ENCODE measurements around the gene FLAD1.

FLAD1 gene

DNA sequence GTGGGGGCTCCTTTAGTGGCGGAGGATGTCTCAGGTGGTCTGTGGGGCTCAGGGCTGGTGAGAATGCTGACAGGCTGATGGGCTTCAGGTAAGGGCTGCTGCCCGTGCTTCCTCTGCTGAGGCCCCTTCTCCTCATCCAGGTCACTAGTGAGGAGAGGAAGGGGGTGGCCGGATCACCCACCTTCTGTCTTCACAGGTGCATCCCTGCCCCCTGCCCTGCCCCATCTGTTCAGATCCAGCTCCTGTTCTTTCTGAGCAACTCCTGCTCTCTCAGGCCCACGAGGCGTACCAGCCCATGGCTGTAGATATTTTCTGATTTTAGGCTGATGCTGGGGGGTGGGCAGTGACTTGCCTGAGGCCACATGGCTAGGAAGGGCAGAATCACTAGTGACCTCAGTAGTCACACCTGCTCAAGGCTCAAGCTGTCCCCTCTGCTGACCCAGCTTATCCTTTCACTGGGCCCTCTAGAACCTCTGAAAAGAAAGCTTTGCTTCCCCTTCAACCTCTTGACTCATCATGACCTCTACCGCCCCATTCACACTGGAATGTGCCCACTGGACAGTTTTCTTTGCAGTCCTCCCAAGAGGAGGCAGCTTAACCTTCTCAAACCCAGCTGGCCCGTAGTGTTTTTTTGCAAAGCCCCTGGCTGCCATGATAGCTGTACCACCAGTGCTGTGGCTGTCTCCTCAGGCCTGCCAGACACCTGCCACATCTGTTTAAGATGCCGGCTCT, 35.6 kb downstream of the FLAD1 start:
- no peak for DNase-seq (ENCODE audit: low spot score)

DNA sequence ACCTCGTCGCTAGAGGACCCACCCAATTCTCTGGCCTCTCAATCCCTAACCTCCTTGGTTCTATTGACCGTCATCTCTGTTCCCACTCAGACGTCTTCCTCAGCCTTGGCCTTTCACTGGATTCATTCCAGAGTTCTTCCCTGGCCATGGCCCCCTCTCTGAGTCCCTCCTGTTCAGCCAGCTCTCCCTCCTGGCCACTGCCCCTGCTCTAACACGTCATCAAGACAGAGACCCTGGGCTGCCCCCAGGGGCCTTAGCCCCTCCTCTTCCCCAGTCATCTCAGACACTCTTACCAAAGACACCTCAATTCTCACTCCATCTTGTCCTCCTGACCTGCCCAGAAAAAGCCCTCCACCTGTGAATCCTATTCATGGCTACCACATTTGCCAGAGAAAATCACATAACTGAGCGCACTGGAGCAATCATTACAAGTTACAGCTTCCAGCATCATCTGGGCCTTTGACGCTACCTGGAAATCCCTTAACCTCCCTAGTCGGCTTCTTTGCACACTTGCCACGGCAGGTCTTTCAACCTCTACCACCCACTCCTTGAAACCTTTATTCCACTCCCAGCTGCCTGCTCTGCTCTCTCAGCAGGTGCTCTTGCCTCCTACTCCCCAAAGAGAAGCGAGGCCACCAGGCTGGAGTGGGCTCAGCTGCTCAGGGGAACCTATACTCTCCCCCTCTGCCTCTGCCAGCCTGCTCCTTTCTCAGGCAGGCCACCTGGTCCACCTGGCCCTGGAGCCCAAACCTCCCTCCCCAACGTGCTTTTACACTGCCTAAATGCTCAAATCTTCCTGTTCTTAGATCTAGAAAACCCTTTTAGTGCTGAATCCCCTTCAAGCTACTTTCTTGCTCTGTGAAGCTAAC, 36.5 kb downstream of the FLAD1 start:
- no peak for DNase-seq (ENCODE audit: low spot score)

DNA sequence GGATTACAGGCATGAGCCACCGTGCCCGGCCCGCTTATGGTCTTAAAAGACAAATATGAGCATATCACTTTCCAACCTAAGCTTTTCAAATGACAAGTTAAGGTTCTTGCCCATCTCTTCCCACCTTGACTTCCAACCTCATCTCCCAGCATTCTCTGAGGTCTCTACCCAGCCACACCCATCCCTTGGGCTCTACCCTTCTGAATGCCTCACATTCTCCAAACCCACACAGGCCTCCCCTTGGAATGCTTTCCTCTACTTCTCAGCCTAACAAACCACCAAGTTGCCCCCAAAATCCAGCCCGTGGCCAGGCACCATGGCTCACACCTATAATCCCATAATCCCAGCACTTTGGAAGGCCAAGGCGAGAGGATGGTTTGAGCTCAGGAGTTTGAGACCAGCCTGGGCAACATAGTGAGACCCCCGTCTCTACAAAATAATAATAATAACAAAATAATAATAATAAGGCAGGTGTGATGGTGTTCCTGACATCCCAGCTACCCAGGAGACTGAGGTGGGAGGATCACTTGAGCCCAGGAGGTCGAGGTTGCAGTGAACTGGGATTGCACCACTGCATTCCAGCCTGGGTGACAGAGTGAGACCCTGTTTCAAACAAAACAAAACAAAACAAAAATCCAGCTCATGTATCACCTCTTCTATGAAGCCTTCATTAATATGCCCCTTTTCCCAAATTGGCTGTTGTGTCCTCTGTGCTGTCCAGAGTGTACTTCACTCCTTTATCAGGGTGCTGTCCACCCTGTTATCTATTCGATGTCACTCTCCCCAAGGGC, 39.2 kb downstream of the FLAD1 start:
- DNase-seq (ENCODE audit: low spot score) = no peak

DNA sequence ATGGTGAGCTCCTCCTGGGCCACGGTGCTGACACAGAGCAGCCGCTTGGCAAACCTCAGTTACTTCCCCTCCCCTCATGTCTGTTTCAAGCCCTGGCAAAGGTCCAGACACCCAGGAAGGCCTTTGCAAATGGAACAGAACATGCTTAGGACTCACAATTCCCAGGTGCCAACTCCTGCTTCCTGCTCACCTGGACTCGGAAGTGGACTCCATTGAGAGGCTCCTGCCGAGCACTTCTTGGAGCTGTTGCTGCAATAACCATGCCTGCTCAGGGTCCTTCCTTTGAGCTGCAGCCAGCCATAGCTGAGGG, 39.7 kb downstream of the FLAD1 start:
- no peak for DNase-seq (ENCODE audit: low spot score)

DNA sequence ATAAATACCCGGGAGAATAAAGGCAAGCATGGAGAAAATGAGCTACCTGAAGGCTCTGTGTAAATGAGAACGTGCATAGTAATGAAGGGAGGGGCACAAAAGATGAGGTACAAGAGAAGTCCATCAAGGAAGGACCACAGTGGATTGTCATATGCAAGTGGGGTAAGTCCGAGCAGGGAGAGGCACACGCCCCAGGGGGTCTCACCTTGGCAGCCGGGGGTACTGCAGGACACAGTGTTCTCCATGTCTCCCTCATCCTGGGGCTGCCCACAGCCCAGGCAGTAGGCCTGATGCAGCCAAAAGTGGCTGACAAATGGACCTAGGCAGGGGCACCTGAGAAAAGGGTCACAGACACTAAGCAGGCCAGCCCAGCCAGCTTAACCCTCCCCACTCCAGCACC, 40.5 kb downstream of the FLAD1 start:
- DNase-seq (ENCODE audit: low spot score) = no peak

DNA sequence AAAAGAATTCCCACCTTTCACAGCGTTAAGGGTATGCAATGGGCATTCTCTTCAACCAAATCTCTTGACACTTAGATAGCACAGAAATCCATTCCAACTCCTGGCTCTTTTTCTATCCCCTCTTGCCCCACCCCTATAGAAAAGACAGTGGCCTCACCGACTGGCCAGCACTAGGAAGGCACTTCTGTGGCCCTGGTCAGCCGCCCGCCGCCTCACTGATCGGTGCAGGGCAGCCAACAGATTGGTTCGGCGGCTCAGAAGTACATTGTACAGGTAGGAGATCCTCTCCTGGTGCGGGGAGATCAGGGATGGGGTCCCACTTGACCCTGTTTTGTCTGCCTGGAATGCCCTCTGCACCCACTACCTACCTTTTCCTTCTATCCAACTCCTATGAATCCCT, 41.2 kb downstream of the FLAD1 start:
- no peak for DNase-seq (ENCODE audit: low spot score)

DNA sequence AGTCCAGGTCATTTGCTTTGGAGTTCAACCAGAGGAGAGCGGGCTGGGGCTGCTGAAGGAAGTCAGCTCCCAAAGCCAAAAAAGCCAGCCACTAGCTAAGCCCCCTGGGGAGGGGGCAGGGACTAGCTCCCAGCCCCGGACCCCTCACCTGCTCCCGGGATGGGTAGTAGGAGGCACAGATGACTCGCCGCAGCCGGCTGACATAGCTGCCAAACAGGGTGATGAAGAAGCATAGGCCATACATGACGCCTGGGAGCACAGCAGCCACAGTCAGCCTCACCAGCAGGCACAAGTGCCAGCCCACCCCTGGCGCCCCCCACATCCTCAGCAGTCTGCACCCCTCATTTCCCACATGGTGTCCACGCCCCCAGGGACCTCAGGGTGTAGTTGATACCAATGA, 43.0 kb downstream of the FLAD1 start:
- DNase-seq (ENCODE audit: low spot score) = no peak

DNA sequence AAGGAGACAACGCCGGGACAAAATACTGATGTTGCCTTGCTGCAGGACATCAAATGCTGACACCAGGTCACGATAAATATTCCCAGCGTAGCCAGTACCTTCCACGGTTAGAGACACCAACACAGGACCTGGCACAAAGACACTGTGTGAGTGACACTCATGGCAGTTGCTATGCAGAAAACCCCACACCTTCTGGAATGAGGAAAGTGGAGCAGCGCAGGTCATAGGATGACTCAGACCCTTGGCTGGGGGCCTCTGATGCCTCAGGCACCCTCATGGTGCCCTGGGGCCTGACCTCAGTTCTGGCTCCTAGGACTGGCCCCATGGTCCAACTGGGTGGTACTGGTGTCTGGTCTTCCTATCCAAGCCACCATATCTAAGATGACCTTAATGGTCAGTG, 43.4 kb downstream of the FLAD1 start:
- no peak for DNase-seq (ENCODE audit: low spot score)

DNA sequence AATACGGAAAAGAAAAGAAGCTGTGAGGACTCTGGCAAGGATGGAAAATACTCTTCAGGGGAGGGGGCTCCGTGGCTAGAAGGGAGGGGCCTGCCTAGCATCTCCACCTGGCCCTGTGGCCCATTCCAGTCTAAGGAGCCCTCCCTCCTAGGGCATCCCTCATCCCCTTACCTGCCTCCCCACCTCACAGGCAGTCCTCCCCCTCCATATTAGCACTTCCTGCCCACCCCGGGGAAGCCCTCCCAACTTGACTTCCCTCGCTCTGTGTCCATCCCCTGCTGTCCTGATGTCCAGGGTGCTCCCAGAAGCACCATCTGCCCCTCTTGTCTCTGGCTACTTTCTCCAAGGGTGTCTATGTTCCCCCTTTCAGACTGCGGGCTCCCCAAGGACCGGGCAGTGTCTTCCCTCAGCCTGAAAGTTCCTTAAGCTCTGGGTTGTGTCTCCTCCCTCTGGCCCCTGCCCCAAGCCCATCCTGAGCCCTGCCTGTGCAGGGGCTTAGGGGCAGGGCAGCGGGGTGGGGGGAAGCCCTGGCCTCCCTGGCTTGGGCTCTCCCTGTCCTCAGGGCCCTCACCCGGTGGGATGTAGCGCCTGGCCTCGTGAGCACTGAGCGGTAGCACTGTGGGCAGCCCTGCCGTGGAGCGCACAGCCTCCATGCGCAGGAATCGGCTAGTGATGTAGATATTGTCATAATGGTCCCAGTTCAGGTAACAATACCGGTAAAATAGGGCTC, 46.5 kb downstream of the FLAD1 start:
- DNase-seq (ENCODE audit: low spot score) = no peak

DNA sequence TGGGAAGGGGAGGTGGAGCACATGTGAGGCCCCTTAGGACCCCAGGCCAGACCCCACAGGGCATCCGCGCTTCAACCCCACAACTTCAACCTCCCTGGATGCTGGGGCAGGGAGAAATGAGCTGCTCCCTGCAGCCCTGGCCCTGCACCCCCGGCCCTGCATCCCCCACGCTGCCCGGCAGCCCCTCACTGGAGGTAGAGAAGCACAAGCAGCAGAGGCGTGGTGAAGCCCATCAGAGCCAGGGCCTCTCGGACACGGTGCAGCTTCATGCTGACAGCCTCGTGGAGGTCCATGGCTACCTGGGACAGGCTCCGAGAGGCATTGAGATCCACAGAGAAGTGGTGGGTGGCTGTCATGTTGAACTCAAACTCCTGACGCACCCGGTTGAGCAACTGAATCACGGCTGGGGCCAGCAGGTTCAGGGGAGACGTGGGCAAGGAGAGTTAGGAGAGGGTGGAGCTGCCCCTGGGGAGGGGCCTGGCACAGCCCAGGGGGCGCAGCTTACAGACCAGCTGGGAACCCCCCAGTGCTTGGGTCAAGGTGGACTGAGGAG, 47.2 kb downstream of the FLAD1 start:
- no peak for DNase-seq (ENCODE audit: low spot score)

DNA sequence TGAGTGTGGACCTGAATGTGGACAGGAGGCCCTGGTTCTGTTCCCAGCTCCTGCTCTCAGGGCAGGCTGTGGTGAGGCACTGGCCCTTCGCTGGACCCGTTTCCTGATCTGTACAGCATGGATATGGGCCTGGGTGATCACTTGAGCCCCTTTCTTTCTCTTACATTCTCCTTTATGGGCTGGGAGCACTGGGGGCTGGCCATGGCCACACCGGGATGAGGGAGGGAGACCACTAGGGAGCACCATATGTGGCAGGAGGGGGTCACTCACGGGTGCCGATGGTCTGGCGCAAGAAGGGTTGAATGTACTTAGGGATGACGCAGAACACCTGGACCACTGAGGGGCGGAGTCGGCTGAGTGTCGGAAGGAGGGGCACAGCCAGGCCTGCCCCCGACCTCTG, 47.8 kb downstream of the FLAD1 start:
- no peak for DNase-seq (ENCODE audit: low spot score)

DNA sequence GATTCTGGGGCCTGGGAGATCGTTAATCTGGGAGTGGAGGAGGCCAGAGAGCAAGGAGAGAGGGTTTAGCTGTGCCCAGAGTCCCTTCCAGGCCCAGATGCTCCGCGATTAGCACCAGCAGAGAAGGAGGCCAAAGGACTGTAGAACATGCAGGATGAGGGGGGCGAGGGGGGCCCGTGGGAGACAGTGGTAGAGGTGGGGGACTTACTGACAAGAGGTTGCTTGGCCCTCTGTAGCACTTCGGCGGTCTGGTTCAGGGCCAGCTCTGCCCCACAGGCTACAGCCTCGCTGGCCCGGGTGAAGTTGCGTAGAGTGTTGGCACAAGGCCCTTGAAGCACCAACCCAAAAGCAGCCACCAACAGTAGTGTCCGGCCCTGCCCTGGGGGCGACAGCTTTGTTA, 49.7 kb downstream of the FLAD1 start:
- DNase-seq (ENCODE audit: low spot score) = no peak

DNA sequence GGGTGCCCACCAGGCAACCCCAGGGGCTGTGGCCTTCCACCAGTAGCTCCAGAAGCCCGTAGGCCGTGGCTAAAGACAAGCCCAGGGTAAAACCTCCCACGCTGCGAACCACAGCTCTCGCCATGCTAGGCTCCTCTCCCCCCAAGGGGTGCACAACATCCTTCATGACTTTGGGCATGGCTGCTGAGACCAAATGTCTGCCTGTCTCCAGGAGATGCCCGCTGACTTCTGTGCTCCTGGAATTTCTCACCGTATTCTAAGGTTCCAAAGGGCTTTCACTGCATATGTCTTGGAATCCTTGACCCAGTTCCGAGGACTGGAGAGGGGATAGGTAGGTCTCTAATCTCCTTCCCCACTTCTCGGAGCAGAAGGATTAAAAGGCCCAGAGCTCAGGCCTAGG, 50.4 kb downstream of the FLAD1 start, which contains the start of the genes DCST1 and DCST2:
DCST1 (plus strand) TSS at position 301 of the 400 bp plus-strand sequence. CDS start 213 bp downstream, outside the sequence.
DCST2 (minus strand) TSS at position 258 of the 400 bp plus-strand sequence; CDS start at position 178, 80 bp downstream.
- no peak for DNase-seq (ENCODE audit: low spot score)

DNA sequence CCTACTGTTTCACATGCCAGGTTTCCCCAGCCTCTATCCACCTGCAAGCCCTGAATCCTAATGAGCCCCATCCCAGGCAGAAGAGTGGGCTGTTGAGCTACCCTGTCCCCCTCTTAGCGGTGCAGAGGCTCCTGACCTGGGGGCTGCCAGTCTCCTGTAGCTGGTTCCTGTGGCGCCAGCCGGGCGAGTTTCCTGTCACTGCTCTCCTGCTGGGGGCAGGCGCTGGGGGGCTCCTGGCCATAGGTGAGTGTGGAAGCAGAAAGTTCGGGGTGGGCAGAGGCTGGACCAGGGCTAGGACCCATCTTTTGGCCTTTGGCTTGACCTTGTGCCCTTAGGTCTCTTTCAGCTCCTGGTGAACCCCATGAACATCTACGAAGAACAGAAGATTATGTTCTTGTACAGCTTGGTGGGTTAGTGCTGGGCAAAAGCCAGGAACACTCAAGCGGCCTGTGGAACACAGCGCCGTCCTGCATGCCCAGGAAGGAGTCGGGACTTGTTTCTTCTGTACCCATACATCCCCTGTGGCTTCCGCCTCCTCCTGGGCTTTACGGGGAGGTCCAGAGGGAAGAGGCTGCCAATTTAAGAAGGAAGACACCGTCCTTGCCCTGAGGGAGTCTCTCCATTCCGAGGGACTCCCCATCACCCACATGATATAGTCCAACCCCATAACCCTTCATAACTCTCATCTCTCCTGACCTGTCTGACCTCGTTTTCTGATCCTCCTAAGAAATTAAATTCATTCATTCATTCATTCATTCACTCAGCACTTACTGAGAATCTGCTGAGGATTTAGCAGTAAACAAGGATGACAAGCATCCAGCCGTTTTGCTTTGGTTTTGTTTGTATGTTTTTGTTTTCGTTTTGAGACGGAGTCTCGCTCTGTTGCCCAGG, 51.4 kb downstream of the FLAD1 start:
- DNase-seq (ENCODE audit: low spot score) = no peak

DNA sequence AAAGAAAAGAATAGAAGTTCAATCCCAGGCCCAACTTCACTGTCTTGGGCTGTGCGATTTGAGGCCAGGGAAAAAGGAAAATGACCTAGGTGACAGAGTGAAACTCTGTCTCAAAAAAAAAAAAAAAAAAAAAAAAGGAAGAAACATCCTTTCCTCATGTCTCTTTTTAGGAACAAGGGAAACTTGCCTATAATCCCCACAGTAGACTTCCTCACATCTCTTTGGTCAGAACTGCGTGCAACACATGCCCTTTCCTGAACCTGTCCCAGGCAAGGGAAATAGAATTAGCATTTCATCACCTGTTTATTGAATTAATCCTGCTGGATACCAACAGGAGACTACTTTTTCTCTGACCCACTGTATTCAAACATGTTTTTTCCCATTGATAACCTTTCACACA, 52.8 kb downstream of the FLAD1 start:
- DNase-seq (ENCODE audit: low spot score) = no peak

DNA sequence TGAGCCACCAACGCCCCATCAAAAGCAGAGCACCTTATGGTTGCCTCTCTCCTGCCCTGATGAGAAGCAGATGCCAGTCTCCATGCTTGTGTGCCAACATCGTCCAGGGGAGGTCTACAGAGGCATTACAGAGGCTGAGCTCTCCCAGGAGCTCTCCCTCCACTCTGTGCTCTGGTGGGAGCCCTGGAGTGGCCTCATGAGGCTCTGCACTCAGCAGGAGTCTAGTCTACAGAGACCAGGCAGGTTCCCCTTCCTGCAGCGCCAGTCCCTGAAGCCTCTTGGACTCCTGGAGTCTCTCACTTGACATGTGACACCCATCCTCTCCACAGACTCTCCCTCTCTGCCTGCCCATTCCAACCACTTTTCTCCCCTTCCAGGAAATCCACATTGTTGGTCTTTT, 53.9 kb downstream of the FLAD1 start:
- no peak for DNase-seq (ENCODE audit: low spot score)

DNA sequence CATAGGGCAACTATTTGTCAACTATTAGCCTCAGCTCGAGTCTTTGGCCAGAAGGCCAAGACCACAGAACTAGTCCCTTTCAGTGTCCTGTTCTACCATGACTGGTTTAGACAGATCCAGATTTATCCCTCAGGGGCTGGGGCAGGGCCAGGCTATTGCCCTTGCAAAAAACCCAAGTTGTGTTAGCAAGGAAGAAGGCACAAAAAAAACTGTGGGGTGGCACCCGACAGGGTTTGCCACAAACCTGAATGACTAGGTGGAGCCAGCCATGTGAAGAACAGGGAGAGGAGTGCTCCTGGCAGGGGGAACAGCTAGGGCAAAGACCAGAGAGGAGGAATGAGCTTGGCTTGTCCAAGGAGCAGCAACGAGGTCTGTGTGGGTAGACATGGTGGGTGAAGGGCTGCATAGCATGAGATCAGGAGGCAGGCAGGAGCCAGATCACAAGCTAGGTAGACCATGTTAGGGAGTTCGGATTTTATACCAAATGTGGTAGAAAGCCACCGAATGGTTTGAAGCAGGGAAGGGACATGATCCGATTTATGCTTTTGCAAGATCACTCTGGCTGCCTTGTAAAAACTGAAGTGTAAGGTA, 54.8 kb downstream of the FLAD1 start:
- no peak for DNase-seq (ENCODE audit: low spot score)

DNA sequence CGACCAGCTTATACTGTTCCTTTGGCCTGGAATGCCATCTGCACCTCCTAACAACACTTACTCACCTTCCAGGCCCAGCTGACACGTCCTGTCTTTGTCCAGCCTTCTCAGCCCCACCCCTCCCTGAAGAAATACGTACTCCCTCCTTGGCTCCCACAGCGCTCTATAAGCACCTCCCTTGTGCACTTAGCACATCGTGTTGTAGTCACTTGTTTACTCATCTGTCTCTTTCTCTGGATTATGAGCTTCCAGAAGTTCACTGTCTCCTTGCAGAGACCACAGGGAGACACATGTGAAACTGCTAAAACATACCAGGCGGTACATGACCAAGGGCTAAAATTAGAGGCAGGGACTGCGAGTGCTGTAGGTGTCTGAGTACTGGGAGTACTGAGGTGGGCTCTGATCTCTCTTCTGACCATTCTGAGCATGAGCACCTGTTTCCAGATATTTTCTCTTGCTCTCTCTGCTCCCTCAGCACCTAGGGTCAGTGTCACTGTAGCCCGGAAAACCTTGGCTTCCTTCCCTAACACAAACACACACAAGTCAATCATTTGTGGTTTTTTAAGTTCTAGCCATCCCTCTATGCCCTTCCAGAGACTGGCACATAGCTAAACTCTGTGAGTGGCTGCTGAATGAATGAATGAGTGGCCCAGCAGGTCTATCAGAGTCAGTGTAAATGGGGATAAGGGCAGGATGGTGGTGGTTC, 55.6 kb downstream of the FLAD1 start:
- no peak for DNase-seq (ENCODE audit: low spot score)

DNA sequence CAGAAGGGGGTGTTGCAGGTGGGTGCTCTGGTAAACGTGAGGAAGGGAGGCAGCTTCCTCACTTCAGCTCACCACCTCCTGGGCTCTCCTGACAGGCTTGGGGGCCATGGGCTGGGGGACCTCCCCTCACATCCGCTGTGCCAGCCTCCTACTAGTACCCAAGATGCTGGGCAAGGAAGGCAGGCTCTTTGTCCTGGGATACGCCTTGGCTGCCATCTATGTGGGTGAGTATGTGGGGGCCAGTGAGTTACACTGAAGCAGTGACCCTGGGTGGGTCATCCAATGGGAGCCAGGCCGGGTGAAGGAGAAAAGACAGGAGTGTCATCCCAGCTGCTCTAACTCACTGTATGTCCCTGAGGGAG, 56.1 kb downstream of the FLAD1 start:
- DNase-seq (ENCODE audit: low spot score) = no peak
